GM18520 (cell line): Measurements from ENCODE around the gene ZNF43.
"Not testable (repeated sequence)": the region's sequence is repeated elsewhere in the genome, so short reads cannot be mapped to it uniquely, and the experiment has no call there.

ENCODE experiments used
- ATAC-seq: cut with Tn5 transposase; IDR thresholded peaks from one replicate; pipeline ENCODE4 v1.9.1; 2021; ENCODE audit not compliant: unreplicated experiment

ZNF43 gene

DNA sequence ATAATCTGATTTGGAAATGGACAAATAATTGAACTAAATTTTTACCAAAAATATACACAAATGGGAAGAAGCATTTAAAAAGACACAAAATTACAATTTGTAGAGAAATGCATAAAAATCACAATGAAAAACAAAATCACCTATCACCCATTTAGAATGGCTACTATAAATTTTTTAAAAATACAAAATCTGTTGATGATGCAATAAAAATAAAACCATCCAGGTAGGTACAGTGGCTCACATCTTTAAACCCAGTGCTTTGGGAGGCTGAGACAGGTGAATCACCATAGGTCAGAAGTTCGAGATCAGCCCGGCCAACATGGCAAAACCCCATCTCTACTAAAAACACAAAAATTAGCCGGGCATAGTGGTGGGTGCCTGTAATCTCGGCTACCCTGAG is 23.5 kb downstream of the ZNF43 start:
- no peak for ATAC-seq

DNA sequence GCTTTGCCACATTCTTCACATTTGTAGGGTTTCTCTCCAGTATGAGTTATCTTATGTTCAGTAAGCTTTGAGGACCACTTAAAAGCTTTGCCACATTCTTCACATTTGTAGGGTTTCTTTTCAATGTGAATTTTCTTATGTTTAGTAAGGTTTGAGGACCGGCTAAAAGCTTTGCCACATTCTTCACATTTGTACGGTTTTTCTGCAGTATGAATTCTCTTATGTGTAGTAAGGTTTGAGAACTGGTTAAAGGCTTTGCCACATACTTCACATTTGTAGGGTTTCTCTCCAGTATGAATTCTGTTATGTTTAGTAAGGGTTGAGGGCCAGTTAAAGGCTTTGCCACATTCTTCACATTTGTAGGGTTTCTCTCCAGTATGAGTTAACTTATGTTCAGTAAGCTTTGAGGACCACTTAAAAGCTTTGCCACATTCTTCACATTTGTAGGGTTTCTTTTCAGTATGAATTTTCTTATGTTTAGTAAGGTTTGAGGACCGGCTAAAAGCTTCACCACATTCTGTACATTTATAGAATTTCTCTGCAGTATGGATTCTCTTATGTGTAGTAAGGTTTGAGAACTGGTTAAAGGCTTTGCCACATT is 27.5 kb downstream of the ZNF43 start:
- not testable (repeated sequence) for ATAC-seq

DNA sequence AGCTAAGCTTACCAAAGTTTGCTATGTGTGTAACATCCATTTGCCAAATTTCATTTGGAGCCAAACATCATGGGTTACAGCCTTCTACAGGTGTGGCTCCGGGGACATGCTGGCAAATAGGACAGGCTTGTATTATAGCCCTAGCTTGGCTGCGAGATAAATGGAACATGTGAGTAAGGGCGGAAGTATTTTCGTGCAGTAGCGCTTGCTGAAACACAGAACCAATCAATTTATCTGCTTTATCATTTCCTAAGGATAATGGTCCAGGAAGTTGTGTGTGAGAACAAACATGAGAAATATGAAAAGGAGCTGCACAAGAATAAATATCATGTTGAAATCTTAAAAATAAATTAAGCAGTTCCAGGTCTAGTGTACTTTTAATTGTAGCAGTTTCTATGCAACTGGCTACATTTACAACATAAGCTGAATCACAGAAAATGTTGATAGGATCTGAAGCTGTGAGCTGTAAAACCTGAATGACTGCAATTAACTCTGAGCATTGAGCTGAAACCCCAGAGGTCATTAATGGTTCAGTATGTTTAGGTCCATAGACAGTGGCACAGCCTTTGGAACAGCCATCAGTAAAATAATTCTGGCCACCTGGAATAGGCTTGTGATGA is 46.4 kb downstream of the ZNF43 start:
- no peak for ATAC-seq

DNA sequence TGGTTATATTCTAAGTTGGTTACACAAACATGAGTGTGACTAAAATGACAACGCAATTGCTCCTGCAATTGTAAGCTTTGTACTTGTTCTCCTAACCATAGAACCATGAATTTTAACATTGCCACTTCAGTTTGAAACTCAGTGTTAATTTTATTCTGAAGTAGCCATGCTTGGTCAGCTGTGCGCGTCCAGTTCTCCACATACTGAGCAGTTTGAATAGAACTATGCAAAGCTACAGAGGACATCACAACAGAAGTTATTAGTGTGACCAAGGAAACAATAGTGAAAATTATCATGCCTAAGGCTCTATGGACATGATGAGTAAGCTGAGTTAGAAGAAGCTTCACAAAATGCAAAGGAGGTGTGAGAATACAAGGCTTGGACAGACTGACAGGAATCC is 49.0 kb downstream of the ZNF43 start:
- ATAC-seq = no peak

DNA sequence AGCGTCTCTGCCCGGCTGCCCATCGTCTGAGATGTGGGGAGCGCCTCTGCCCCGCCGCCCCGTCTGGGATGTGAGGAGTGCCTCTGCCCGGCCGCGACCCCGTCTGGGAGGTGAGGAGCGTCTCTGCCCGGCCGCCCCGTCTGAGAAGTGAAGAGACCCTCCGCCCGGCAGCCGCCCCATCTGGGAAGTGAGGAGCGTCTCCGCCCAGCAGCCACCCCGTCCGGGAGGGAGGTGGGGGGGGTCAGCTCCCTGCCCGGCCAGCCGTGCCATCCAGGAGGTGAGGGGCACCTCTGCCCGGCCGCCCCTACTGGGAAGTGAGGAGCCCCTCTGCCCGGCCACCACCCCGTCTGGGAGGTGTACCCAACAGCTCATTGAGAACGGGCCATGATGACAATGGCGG is 60.2 kb downstream of the ZNF43 start:
- ATAC-seq = not testable (repeated sequence)

DNA sequence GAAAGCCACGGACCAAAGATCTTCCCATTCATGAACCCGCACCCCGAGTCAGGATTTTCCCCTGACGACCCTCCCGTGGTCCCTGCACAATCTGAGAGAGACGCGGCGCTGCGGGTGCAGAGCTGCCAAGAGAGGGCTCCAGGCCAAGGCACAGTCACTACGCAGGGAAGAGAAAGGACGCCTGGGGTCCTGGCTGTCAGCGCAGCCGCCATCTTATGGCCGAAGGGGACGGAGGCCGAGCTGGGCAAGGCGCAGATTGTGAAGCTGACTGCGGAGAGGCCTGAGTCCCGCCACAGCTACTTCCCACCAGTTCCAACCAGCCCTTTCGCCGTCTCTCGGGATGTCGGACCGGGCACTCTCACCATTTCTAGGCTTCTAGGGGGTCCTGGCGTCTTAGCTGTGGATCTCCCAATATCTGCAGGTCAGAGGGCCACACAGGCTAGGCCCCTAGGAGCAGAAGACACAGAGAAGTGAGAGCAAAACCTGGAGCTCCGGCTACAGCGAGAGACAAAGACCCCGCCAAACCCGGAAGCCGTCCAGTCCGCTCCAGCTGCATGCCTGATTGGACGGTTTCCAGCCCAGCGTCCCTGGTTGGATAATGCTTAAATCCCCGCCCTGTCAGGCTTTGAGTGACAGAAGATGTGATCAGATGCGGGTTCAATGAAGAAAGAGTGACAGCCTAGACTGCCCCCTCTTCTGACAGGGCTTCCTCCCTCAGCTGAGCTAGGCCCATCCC is 68.7 kb downstream of the ZNF43 start, which contains the start of gene ZNF100:
Gene ZNF100, minus strand, starts transcription at position 515 of the 736 bp plus-strand sequence. Its CDS starts 150 bp downstream, at position 365.
- ATAC-seq = peak; percentile 87

DNA sequence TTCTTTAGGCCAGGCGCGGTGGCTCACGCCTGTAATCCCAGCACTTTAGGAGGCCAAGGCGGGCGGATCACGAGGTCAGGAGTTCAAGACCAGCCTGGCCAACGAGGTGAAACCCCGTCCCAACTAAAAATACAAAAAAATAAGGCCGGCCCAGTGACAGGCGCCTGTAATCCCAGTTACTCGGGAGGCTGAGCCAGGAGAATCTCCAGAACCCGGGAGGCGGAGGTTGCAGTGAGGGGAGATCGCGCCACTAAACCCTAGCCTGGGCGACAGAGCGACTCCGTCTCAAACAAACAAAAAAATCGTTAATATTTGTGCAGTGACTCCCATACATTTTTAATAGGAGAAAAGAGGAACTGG is 69.3 kb downstream of the ZNF43 start:
- ATAC-seq = not testable (repeated sequence)

DNA sequence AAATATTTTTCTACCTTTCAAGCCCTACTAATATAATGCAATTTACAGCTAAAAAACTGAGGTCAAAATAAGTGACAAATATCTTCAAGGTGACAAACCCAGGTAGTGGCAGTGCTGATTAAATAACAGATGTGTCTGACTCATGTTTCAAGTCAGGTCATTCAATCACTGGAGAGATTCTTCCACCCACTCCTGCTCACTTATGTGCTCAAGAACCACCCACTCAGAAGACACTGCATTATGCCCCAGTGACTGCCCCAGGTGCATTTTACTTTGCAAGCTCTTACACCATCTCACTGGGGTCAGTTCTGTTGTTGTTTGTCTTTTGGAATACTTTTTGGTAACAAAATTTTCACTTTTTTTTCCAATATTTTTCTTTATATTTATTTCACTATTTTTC is 70.8 kb downstream of the ZNF43 start:
- no peak for ATAC-seq

DNA sequence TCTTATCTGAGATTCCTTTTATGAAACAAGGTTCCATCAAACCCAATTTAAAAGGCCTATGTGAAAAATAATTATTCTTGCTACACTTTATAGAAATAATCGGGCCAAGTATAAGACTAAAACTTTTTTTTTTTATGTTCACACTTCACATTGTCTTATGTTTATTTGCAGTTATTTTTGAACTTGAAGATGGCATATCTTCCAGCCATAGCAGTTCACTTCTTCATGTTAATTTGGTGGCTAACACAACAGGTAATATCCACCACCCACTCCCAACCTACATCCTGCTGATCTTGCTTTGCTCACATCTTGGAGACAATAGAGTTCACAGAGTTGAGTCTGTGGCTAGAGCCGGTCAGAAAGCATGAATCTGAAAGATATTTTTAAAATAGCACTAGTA is 74.4 kb downstream of the ZNF43 start:
- not testable (repeated sequence) for ATAC-seq

DNA sequence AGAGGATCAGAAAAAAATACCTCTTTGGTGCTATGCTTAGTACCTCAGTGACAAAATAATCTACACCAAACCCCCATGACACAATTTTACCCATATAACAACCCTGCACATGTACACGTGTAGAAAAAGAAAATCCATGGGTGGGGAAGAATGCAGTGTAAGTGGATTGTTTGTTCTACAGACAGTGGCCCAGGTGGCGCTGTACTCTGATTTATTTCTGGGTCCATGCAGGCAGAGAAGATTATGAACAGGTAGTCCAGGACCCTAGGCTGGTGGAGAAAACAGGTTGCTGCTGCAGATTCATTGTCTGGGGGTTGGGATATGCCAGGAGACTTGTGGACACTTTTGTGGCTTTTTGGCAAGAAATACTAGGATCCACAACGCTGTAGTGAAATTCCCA is 77.7 kb downstream of the ZNF43 start:
- no peak for ATAC-seq

DNA sequence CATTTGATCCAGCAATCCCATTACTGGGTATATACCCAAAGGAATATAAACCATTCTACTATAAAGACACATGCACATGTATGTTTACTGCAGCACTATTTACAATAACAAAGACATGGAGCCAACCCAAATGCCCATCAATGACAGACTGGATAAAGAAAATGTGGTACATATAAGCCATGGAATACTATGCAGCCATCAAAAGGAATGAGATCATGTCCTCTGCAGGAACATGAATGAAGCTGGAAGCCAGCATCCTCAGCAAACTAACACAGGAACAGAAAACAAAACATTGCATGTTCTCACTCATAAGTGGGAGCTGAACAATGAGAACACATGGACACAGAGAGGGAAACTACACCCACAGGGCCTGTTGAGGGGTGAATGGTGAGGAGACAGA is 80.4 kb downstream of the ZNF43 start:
- ATAC-seq = not testable (repeated sequence)
